ENCODE measurements around the gene GSS.

DNA sequence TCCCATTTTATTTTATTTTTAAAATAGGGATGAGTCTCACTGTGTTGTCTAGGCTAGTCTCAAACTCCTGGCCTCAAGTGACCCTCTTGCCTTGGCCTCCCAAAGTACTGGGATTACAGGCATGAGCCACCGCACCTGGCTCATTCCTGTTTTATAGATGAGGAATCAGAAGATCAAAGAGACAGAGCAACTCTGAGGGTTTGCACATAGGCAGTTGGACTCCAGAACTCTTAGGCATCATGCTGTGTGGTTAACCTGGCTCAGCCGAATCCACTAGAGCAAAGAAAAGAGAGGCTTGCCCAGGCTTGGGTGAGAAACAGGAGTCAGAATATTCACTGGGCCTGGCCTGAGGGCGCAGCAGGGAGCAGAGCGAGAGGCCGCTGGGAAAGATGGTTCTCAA is 9.4 kb upstream of the GSS start:
- TF ChIP-seq POLR2A (IDR thresholded peaks at IDR 0.05), result no peak
- TF ChIP-seq, protein P1, sequence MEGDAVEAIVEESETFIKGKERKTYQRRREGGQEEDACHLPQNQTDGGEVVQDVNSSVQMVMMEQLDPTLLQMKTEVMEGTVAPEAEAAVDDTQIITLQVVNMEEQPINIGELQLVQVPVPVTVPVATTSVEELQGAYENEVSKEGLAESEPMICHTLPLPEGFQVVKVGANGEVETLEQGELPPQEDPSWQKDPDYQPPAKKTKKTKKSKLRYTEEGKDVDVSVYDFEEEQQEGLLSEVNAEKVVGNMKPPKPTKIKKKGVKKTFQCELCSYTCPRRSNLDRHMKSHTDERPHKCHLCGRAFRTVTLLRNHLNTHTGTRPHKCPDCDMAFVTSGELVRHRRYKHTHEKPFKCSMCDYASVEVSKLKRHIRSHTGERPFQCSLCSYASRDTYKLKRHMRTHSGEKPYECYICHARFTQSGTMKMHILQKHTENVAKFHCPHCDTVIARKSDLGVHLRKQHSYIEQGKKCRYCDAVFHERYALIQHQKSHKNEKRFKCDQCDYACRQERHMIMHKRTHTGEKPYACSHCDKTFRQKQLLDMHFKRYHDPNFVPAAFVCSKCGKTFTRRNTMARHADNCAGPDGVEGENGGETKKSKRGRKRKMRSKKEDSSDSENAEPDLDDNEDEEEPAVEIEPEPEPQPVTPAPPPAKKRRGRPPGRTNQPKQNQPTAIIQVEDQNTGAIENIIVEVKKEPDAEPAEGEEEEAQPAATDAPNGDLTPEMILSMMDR (IDR thresholded peaks at IDR 0.05), result no peak
